A549 (cell line): ENCODE data around the gene FUT7. TPM values are rescaled to one million over a fixed set of nuclear protein-coding genes. Genes with fewer than 3 reads are reported as not detected.

Source experiments
- ATAC-seq, 2 experiments: fragments of 200-7000 bp in 1 of 2; fragments of >200 bp in 1 of 2; cut with Nextera tagmentation in 1 of 2; cut with Tn5 transposase in 1 of 2; 3 replicates each; pipeline versions ENCODE4 v1.8.0 to v1.9.1; 2018 to 2020; ENCODE audit warnings: mild to moderate bottlenecking in 1 of 2, moderate library complexity in 1 of 2
- CTCF ChIA-PET: fragments of 300-600 bp; sonication (Branson Sonifier 250); formaldehyde crosslinking; extraction: SDS; loops from one replicate; lab custom pipeline; 2021; ENCODE audit warnings: antibody characterized with exemption, inconsistent platforms; lab: Yijun Ruan, JAX
- POLR2A ChIA-PET: fragments of 350-600 bp; formaldehyde crosslinking; extraction: SDS; loops from one replicate; lab custom pipeline; 2021; ENCODE audit warnings: antibody characterized with exemption, inconsistent platforms; lab: Yijun Ruan, JAX
- DNase-seq, 2 experiments: peaks; one replicate each; pipeline versions ENCODE4 v3.0.0 to v3.0.0-alpha.2; 2011 to 2016; ENCODE audit warnings: low read depth in 1 of 2, low spot score in 1 of 2
- FAIRE-seq: peaks from 2 replicates; lab custom pipeline; 2011; peaks lifted over from hg19 to GRCh38; lab: Jason Lieb, UNC
- H3K27ac ChIP-seq, 2 experiments: fragments of >200 bp; sonication (Bioruptor Twin); formaldehyde crosslinking; 3 replicates each; pipeline ENCODE4 v1.5.1; 2016 to 2017
- H3K4me1 ChIP-seq: fragments of >200 bp; sonication (Bioruptor Twin); formaldehyde crosslinking; 3 replicates; pipeline ENCODE4 v1.6.1; 2016
- H3K4me2 ChIP-seq: fragments of >200 bp; sonication (Bioruptor Twin); formaldehyde crosslinking; 3 replicates; pipeline ENCODE4 v1.6.1; 2016
- H3K4me3 ChIP-seq: fragments of >200 bp; sonication (Bioruptor Twin); formaldehyde crosslinking; 3 replicates; pipeline ENCODE4 v1.5.1; 2016
- H3K9me3 ChIP-seq: fragments of >200 bp; sonication (Bioruptor Twin); formaldehyde crosslinking; 3 replicates; pipeline ENCODE4 v1.6.1; 2016
- CBX8 ChIP-seq: fragments of 200-600 bp; sonication (generic); IDR thresholded peaks from 2 replicates; pipeline ENCODE4 v1.6.1; 2016
- CTCF ChIP-seq: fragments of >200 bp; sonication (Bioruptor Twin); formaldehyde crosslinking; IDR thresholded peaks from 3 replicates; pipeline ENCODE4 v1.5.1; 2016
- E2F6 ChIP-seq: IDR thresholded peaks from 2 replicates; pipeline ENCODE4 v1.6.1; 2012; ENCODE audit warnings: low read depth, borderline replicate concordance
- EHF ChIP-seq: fragments of 250-450 bp; sonication (Bioruptor Pico); IDR thresholded peaks from 2 replicates; pipeline ENCODE4 v1.5.0; 2020; ENCODE audit warnings: mild to moderate bottlenecking
- EHMT2 ChIP-seq: fragments of 200-600 bp; sonication (generic); IDR thresholded peaks from 2 replicates; pipeline ENCODE4 v1.6.1; 2016; ENCODE audit warnings: antibody characterized with exemption, low read depth, mild to moderate bottlenecking, moderate library complexity
- ESRRA ChIP-seq: fragments of 150-350 bp; IDR thresholded peaks from 2 replicates; pipeline ENCODE4 v1.6.1; 2014; ENCODE audit warnings: mild to moderate bottlenecking, low read length, borderline replicate concordance
- HOXB5 ChIP-seq: fragments of 250-450 bp; sonication (Bioruptor Pico); IDR thresholded peaks from 2 replicates; pipeline ENCODE4 v1.5.0; 2020; ENCODE audit warnings: mild to moderate bottlenecking, moderate library complexity
- JUNB ChIP-seq: fragments of >200 bp; sonication (Bioruptor Twin); formaldehyde crosslinking; IDR thresholded peaks from 2 replicates; pipeline ENCODE4 v1.6.1; 2016
- MAX ChIP-seq: IDR thresholded peaks from 2 replicates; pipeline ENCODE4 v1.6.1; 2012
- NFE2L2 ChIP-seq: fragments of 150-350 bp; conservative IDR thresholded peaks from 2 replicates; pipeline ENCODE4 v1.6.1; 2014; ENCODE audit warnings: low read length
- POLR2A ChIP-seq: IDR thresholded peaks from 2 replicates; pipeline ENCODE4 v1.6.1; 2012; ENCODE audit warnings: mild to moderate bottlenecking, low read length
- REST ChIP-seq: fragments of 200-600 bp; sonication (generic); IDR thresholded peaks from 2 replicates; pipeline ENCODE4 v1.6.1; 2016; ENCODE audit warnings: antibody characterized with exemption, mild to moderate bottlenecking, moderate library complexity
- RFX5 ChIP-seq: fragments of 450-650 bp; IDR thresholded peaks from 2 replicates; pipeline ENCODE4 v1.7.1; 2014; ENCODE audit warnings: antibody characterized with exemption, mild to moderate bottlenecking, moderate library complexity
- SMC3 ChIP-seq: fragments of >200 bp; sonication (Bioruptor Twin); formaldehyde crosslinking; IDR thresholded peaks from 3 replicates; pipeline ENCODE4 v1.6.1; 2018; ENCODE audit warnings: inconsistent platforms
- TFCP2L1 ChIP-seq: fragments of 250-450 bp; sonication (Bioruptor Pico); IDR thresholded peaks from 2 replicates; pipeline ENCODE4 v1.5.0; 2021; ENCODE audit warnings: mild to moderate bottlenecking
- ZFP36 ChIP-seq: fragments of 450-650 bp; IDR thresholded peaks from 2 replicates; pipeline ENCODE4 v1.6.1; 2014; ENCODE audit warnings: borderline replicate concordance; ENCODE audit not compliant: partially characterized antibody
- WGBS: methylation state at CpG from one replicate; pipeline ENCODE4 v1.1.6; 2017; ENCODE audit errors: missing lambda C conversion rate; 5-methylcytosine and 5-hydroxymethylcytosine counted together
- polyA plus RNA-seq, 4 experiments: library from polyadenylated mRNA; depleted of rRNA in 3 of 4; stranded (reverse); fragments of >200 nt; fragmentation: RNase III in 1 of 4; extraction: RNeasy Plus Mini Kit Qiagen cat#74134 plus additional on column Dnase treatment in 1 of 4; gene quantifications; 2 replicates in 3 of 4; 3 replicates in 1 of 4; pipeline ENCODE4 v1.2.3, GENCODE V29; 2011 to 2017
- TF ChIP-seq, protein P1 (sequence below): fragments of >200 bp; sonication (Bioruptor Twin); formaldehyde crosslinking; IDR thresholded peaks from 2 replicates; pipeline ENCODE4 v1.6.1; 2016
- TF ChIP-seq, protein P2 (sequence below): fragments of 250-450 bp; sonication (Bioruptor Pico); IDR thresholded peaks from 2 replicates; pipeline ENCODE4 v1.5.0; 2021; ENCODE audit warnings: mild to moderate bottlenecking, moderate library complexity, borderline replicate concordance
- TF ChIP-seq, protein P3 (sequence below): fragments of >200 bp; sonication (Bioruptor Twin); formaldehyde crosslinking; IDR thresholded peaks from 3 replicates; pipeline ENCODE4 v1.6.1; 2016

Gene FUT7
- polyA plus RNA-seq, 2 of the 4 experiments (the other 2 are of a cell fraction), result not detected

- no peak for DNase-seq
- WGBS, result 92% methylated on average over 20 of the region's 24 CpGs
- TF ChIP-seq, protein P1, sequence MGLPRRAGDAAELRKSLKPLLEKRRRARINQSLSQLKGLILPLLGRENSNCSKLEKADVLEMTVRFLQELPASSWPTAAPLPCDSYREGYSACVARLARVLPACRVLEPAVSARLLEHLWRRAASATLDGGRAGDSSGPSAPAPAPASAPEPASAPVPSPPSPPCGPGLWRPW, result no peak
- TF ChIP-seq TFCP2L1 (no peak), POLR2A (no peak), ESRRA (no peak), RFX5 (no peak), JUNB (no peak), CBX8 (no peak), NFE2L2 (no peak), EHF (CRISPR knock-in tag) (no peak), ZFP36 (no peak), MAX (no peak), REST (no peak), CTCF (no peak), EHMT2 (no peak), SMC3 (no peak), E2F6 (no peak), HOXB5 (no peak)
- TF ChIP-seq, protein P2, sequence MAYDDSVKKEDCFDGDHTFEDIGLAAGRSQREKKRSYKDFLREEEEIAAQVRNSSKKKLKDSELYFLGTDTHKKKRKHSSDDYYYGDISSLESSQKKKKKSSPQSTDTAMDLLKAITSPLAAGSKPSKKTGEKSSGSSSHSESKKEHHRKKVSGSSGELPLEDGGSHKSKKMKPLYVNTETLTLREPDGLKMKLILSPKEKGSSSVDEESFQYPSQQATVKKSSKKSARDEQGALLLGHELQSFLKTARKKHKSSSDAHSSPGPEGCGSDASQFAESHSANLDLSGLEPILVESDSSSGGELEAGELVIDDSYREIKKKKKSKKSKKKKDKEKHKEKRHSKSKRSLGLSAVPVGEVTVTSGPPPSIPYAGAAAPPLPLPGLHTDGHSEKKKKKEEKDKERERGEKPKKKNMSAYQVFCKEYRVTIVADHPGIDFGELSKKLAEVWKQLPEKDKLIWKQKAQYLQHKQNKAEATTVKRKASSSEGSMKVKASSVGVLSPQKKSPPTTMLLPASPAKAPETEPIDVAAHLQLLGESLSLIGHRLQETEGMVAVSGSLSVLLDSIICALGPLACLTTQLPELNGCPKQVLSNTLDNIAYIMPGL (CRISPR knock-in tag), result no peak
- TF ChIP-seq, protein P3, sequence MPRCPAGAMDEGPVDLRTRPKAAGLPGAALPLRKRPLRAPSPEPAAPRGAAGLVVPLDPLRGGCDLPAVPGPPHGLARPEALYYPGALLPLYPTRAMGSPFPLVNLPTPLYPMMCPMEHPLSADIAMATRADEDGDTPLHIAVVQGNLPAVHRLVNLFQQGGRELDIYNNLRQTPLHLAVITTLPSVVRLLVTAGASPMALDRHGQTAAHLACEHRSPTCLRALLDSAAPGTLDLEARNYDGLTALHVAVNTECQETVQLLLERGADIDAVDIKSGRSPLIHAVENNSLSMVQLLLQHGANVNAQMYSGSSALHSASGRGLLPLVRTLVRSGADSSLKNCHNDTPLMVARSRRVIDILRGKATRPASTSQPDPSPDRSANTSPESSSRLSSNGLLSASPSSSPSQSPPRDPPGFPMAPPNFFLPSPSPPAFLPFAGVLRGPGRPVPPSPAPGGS, result no peak
- Histone ChIP-seq H3K4me2 (no peak overlapping the region), H3K4me1 (peaks cover 10% of the 10 kb centered on the region), H3K4me3 (no peak overlapping the region), H3K27ac (no peak overlapping the region), H3K9me3 (no peaks in the 10 kb centered on the region)
- no peak for FAIRE-seq
- CTCF ChIA-PET, result interaction anchor here (0.6 to 6.1 kb wide), 11 partner anchors 10 to 184 kb away, joined by 3 to 37 read pairs (median 5); partner anchors contain the start of genes ABCA2, AJM1, CLIC3 and NPDC1
- POLR2A ChIA-PET, result interaction anchor here (0.8 kb wide), 1 partner anchor 14 kb away, joined by 3 read pairs; the partner anchor contains the start of gene PAXX
- ATAC-seq, result no peak
Measured at GRCh38 chr9:137006116-137007003, 25.5 kb downstream of the FUT7 start.
